Esophagus squamous epithelium (tissue), 4 donors: Measurements from ENCODE around the gene MAP4K4.

Experiments
- CTCF ChIP-seq, 6 experiments: fragments of 450-650 bp in 4 of 6; fragments of 200-600 bp in 2 of 6; sonication (generic) in 2 of 6; IDR thresholded peaks; one replicate each; pipeline ENCODE4 v1.5.1; 2016 to 2019; ENCODE audit warnings: antibody characterized with exemption in 6 of 6, mild to moderate bottlenecking in 4 of 6, moderate library complexity in 4 of 6
- POLR2A ChIP-seq, 4 donors: fragments of 450-650 bp; IDR thresholded peaks; one replicate each; pipeline ENCODE4 v1.6.1; 2017; ENCODE audit warnings: antibody characterized with exemption in 4 of 4, mild to moderate bottlenecking in 4 of 4, moderate library complexity in 3 of 4

- TF ChIP-seq CTCF (IDR thresholded peaks at IDR 0.05) (no peak), POLR2A (IDR thresholded peaks at IDR 0.05) (no peak)
These were observed 186.9 kb downstream of the MAP4K4 start for GRCh38 chr2:101884423-101884822.
